Measurements from ENCODE around the gene SLC22A5.
A peak's percentile ranks its signal among the peaks of the same experiment; 100 is the strongest.

SLC22A5 gene

DNA sequence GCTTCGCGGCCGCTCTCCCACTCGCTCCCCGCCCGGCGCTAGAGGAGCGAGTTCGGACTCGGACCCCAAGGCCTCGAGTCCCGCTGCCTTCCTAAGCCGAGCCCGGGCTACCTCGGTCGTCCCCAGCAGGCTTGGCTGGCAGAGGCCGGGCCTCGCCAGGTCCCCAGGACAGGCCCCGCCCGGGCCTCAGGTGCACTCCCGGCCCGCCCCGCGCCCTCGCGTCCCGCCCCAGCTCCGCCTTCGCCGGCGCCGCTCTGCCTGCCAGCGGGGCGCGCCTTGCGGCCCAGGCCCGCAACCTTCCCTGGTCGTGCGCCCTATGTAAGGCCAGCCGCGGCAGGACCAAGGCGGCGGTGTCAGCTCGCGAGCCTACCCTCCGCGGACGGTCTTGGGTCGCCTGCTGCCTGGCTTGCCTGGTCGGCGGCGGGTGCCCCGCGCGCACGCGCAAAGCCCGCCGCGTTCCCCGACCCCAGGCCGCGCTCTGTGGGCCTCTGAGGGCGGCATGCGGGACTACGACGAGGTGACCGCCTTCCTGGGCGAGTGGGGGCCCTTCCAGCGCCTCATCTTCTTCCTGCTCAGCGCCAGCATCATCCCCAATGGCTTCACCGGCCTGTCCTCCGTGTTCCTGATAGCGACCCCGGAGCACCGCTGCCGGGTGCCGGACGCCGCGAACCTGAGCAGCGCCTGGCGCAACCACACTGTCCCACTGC is at the start of gene SLC22A5:
Gene SLC22A5, plus strand, starts transcription at position 237 of the 707 bp plus-strand sequence. Its CDS starts 263 bp downstream, at position 500.
- TF ChIP-seq, protein P1, sequence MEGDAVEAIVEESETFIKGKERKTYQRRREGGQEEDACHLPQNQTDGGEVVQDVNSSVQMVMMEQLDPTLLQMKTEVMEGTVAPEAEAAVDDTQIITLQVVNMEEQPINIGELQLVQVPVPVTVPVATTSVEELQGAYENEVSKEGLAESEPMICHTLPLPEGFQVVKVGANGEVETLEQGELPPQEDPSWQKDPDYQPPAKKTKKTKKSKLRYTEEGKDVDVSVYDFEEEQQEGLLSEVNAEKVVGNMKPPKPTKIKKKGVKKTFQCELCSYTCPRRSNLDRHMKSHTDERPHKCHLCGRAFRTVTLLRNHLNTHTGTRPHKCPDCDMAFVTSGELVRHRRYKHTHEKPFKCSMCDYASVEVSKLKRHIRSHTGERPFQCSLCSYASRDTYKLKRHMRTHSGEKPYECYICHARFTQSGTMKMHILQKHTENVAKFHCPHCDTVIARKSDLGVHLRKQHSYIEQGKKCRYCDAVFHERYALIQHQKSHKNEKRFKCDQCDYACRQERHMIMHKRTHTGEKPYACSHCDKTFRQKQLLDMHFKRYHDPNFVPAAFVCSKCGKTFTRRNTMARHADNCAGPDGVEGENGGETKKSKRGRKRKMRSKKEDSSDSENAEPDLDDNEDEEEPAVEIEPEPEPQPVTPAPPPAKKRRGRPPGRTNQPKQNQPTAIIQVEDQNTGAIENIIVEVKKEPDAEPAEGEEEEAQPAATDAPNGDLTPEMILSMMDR (IDR thresholded peaks at IDR 0.05; ENCODE audit: extremely low read depth, missing control alignments), result no peak
- DNase-seq (ENCODE audit: low spot score), result peak; percentile 87

DNA sequence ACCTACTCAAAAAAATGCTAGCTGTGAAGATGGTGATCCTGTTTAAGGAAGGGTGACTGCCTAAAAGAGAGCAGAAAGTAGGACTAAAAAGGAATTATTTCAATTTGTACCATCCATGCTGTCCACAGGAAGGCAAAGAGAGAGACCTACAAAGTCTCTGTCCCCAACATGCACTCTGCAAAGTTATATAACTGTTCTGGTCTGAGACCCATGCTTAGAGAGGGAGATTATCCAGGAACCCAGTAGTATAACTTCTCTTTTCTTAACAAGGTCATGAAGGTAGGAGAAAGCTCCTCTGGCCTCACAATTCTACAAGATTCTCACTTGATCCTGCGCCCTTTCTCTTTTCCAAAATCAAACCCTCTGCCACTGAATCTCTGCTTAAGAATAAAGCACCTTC is 49.5 kb upstream of the SLC22A5 start:
- DNase-seq (ENCODE audit: low spot score), result no peak
- TF ChIP-seq, protein P1 (IDR thresholded peaks at IDR 0.05; ENCODE audit: extremely low read depth, missing control alignments), result no peak

DNA sequence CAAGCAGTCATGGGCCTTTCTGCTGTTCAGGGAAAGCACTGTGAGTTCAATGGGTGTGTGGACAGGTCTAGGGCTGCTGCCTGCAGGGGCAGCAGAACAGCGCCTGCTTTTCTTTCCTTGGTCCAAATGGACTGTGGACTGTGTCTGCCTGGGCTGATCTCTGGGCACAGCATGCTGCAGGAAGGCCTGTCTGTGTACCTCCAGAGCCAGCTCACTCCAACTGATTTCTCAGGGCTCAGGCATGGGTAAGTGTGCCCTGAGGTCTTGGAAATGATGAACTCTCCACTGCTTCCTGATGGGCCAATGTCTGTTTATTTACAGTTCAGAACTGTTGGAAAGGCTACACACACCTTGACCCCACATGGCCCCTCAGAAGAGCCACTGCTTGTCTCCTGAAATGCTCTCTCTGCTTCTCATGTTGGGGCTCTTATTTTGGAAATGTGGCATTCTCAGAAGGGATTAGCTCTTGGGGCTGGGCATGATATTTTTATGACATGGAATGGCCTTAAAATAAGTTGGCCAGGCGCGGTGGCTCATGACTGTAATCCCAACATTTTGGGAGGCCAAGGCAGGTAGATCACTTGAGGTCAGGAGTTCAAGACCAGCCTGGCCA is 48.3 kb upstream of the SLC22A5 start:
- TF ChIP-seq, protein P1 (IDR thresholded peaks at IDR 0.05; ENCODE audit: extremely low read depth, missing control alignments), result no peak
- DNase-seq (ENCODE audit: low spot score), result no peak

DNA sequence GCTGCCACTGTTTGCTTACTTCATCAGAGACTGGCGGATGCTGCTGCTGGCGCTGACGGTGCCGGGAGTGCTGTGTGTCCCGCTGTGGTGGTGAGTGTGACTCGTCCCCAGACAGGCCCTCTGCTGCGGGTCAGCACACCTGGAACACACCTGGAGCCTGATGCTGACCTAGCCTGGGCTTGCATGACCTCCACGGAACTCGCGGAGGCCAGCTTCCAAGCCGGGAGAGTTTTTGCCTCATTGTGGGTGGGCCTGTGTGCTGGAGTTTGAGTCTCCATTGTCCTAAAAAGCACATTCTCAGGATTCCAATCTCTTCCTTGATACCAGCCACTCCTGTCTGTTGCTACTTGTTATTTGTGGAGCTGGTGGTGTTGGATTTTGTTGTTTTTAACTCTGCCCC is 47.2 kb upstream of the SLC22A5 start:
- DNase-seq (ENCODE audit: low spot score), result no peak
- TF ChIP-seq, protein P1 (IDR thresholded peaks at IDR 0.05; ENCODE audit: extremely low read depth, missing control alignments), result no peak

DNA sequence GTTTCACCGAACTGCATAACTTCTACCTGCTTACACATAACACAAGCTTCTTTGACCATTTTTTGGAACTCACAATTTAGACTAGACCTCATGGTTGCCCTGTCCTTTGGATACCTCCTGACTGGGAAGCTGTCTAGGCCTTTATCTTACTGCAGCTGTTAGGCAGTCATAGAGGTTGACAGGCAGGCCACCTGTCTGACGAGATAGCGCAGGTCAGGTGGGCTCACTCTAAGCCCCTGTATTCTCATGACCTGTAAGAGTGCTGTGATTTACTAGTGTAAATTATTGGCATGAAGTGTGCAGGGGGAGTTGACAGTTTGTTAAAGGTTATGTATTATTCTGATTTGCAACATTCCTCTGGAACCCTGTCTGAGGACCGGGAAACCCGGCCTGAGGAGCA is 46.3 kb upstream of the SLC22A5 start:
- DNase-seq (ENCODE audit: low spot score), result no peak
- TF ChIP-seq, protein P1 (IDR thresholded peaks at IDR 0.05; ENCODE audit: extremely low read depth, missing control alignments), result no peak

DNA sequence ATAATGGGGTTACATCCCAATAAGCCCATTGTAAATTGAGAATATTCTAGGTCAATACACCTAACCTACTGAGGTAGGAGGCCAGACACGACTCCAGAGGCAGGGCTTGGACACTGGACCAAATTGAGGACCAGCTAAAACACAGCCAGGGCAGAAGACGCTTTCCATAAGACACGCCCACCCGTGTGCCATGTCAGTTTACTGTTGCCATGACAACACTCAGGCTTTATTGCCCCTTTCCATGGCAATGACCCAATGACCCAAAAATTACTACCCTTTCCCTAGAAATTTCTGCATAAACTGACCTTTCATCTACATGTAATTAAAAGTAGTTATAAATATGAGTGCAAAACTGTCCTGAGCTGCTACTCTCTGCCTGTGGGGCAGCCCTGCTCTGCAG is 43.8 kb upstream of the SLC22A5 start:
- no peak for DNase-seq (ENCODE audit: low spot score)
- TF ChIP-seq, protein P1 (IDR thresholded peaks at IDR 0.05; ENCODE audit: extremely low read depth, missing control alignments), result no peak

DNA sequence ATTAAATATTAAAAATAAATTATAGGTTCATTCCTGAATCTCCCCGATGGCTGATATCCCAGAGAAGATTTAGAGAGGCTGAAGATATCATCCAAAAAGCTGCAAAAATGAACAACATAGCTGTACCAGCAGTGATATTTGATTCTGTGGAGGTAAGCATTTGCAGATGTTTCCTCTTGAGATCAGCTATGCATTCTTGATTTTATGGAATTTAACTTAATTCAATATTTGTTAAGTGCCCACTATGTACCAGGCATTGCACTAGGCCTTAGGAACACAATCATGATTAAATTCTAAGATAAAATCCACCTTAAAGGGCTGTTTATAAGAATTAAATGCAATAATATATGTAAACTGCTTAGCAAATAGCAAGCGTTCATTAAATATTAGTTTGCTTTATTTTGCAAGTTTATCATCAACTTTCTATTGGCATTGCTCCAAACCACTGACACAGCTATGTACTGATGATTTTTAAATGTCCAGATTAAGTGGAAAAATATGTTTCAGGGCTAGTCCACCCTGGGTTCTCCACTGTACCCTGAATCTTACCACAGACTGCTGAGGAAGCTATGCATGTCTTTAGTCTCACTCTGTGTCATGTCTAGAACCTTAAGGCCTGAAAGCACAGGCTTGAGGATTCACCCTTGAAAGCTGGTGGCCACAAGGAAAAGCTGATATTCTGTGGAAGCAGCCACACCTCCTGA is 42.1 kb upstream of the SLC22A5 start:
- no peak for DNase-seq (ENCODE audit: low spot score)
- TF ChIP-seq, protein P1 (IDR thresholded peaks at IDR 0.05; ENCODE audit: extremely low read depth, missing control alignments), result no peak
